Thyroid gland (tissue), 4 donors: ENCODE results near the gene MYOD1. TPM values are rescaled to one million over a fixed set of nuclear protein-coding genes. Genes with fewer than 3 reads are reported as not detected.

Experiments used
- DNase-seq, 2 donors: peaks; one replicate each; pipeline ENCODE4 v3.0.0-alpha.2; 2019
- H3K27ac ChIP-seq, 3 donors: fragments of 200-600 bp; sonication (generic); 1 replicate in 2 of 3; 2 replicates in 1 of 3; pipeline ENCODE4 v1.5.1; 2016 to 2019; ENCODE audit warnings: mild to moderate bottlenecking in 1 of 3, moderate library complexity in 1 of 3
- H3K27me3 ChIP-seq: fragments of 200-600 bp; sonication (generic); one replicate; pipeline ENCODE4 v1.5.1; 2019
- H3K36me3 ChIP-seq, 2 donors: fragments of 200-600 bp; sonication (generic); one replicate each; pipeline ENCODE4 v1.5.1; 2016 to 2019
- H3K4me1 ChIP-seq, 2 donors: fragments of 200-600 bp; sonication (generic); one replicate each; pipeline ENCODE4 v1.5.1; 2017 to 2019
- H3K4me3 ChIP-seq, 3 donors: fragments of 200-600 bp; sonication (generic); replicated peaks in 1 of 3; 1 replicate in 2 of 3; 2 replicates in 1 of 3; pipeline ENCODE4 v1.5.1; 2016; ENCODE audit warnings: mild to moderate bottlenecking in 1 of 3
- H3K9me3 ChIP-seq: fragments of 200-600 bp; sonication (generic); one replicate; pipeline ENCODE4 v1.5.1; 2017
- POLR2A ChIP-seq, 2 donors: fragments of 450-650 bp; IDR thresholded peaks; one replicate each; pipeline ENCODE4 v1.6.1; 2017; ENCODE audit warnings: antibody characterized with exemption in 2 of 2, mild to moderate bottlenecking in 2 of 2, moderate library complexity in 1 of 2
- WGBS, 2 donors: methylation state at CpG; one replicate each; pipeline ENCODE4 v1.1.5; 2017; 5-methylcytosine and 5-hydroxymethylcytosine counted together
- intact Hi-C: fragments of 100-400 bp; cut with DNase I; formaldehyde crosslinking; loops from one replicate; pipeline ENCODE4 v1.15.1; 2023
- total RNA-seq, 4 donors: library from RNA; depleted of rRNA; stranded (reverse); fragments of >200 nt; gene quantifications; one replicate each; pipeline ENCODE4 v1.2.3, GENCODE V29; 2016
- TF ChIP-seq, protein P1 (sequence below), 6 experiments: fragments of 200-600 bp in 3 of 6; fragments of 450-650 bp in 3 of 6; sonication (generic) in 3 of 6; IDR thresholded peaks; one replicate each; pipeline ENCODE4 v1.5.1; 2016 to 2019; ENCODE audit warnings: antibody characterized with exemption in 6 of 6, mild to moderate bottlenecking in 2 of 6, inconsistent platforms in 1 of 6, moderate library complexity in 1 of 6

MYOD1 gene
- total RNA-seq, 4 donors from 2014 or later, result not detected

DNA sequence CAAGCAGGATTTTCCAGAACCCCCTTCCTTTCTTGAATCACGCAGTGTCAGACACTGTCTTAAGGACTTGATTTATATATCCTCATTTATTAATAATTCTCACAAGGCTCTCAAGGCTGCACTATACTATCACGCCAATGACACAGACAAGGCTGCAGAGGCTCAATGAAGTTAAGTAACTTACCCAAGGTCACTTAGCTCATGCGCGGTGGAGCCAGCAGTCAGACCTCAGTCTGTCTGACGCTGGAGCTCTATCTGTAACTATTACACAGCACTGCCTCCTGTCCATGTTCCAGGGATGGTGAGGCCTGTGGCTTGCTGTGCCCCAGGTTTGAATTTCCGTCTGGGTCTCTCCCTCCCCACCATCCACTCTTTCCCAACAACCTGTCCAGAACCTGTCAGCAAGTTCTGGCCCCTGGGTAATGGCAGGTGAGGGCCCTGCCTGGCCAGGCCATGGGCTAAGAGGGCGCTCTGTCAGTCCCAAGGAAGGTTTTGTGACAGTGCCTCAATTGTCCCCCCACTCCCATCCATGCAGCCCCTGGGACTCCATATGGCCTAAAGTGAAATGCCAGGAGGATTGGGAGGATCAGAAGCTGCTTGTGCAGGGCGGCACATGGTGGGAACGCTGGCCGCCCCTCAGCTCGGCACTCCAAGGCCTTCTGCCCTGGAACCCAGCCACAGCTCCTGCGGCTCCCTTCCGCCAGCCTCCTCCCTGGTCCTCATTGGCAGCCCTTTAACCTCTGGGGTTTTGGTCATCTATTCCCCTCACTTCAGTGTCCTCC, 23.8 kb downstream of the MYOD1 start:
- Histone ChIP-seq H3K27ac (no peak overlapping the region), H3K4me1 (no peaks in the 10 kb centered on the region), H3K27me3 (peaks cover 3% of the 10 kb centered on the region), H3K36me3 (no peaks in the 10 kb centered on the region), H3K9me3 (no peaks in the 10 kb centered on the region), H3K4me3 (no peak overlapping the region)
- WGBS, 2 donors, result 89 to 92% methylated on average over 13 of the region's 13 CpGs
- no peak for TF ChIP-seq POLR2A (IDR thresholded peaks at IDR 0.05)
- TF ChIP-seq, protein P1, sequence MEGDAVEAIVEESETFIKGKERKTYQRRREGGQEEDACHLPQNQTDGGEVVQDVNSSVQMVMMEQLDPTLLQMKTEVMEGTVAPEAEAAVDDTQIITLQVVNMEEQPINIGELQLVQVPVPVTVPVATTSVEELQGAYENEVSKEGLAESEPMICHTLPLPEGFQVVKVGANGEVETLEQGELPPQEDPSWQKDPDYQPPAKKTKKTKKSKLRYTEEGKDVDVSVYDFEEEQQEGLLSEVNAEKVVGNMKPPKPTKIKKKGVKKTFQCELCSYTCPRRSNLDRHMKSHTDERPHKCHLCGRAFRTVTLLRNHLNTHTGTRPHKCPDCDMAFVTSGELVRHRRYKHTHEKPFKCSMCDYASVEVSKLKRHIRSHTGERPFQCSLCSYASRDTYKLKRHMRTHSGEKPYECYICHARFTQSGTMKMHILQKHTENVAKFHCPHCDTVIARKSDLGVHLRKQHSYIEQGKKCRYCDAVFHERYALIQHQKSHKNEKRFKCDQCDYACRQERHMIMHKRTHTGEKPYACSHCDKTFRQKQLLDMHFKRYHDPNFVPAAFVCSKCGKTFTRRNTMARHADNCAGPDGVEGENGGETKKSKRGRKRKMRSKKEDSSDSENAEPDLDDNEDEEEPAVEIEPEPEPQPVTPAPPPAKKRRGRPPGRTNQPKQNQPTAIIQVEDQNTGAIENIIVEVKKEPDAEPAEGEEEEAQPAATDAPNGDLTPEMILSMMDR (IDR thresholded peaks at IDR 0.05), result no peak
- intact Hi-C loops, result no loop called here
- no peak for DNase-seq

DNA sequence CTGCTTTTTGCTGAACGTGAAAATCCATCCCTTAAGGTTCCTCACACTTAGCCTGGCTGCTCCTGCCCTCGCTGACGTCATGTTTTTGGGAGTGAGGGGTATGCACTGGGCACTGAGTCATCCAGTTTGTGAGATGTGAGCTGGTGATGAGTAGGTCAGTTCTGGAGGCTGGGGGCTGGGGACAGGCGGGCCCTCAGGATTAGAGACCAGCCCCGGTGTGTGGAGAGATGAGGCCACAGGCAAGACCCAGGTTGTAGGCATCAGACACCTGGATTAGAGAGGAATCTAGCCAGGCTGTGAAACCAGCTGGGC, 24.4 kb downstream of the MYOD1 start:
- intact Hi-C loops, result no loop called here
- no peak overlapping the region for H3K4me3 ChIP-seq
- TF ChIP-seq, protein P1 (IDR thresholded peaks at IDR 0.05), result no peak
- no peak for TF ChIP-seq POLR2A (IDR thresholded peaks at IDR 0.05)
- H3K4me1 ChIP-seq, result no peaks in the 10 kb centered on the region
- H3K27me3 ChIP-seq, result no peaks in the 10 kb centered on the region
- 76 to 79% methylated on average over 5 of the region's 5 CpGs for WGBS, 2 donors
- H3K27ac ChIP-seq, result no peak overlapping the region
- DNase-seq, result no peak
- no peaks in the 10 kb centered on the region for H3K36me3 ChIP-seq
- H3K9me3 ChIP-seq, result no peaks in the 10 kb centered on the region

DNA sequence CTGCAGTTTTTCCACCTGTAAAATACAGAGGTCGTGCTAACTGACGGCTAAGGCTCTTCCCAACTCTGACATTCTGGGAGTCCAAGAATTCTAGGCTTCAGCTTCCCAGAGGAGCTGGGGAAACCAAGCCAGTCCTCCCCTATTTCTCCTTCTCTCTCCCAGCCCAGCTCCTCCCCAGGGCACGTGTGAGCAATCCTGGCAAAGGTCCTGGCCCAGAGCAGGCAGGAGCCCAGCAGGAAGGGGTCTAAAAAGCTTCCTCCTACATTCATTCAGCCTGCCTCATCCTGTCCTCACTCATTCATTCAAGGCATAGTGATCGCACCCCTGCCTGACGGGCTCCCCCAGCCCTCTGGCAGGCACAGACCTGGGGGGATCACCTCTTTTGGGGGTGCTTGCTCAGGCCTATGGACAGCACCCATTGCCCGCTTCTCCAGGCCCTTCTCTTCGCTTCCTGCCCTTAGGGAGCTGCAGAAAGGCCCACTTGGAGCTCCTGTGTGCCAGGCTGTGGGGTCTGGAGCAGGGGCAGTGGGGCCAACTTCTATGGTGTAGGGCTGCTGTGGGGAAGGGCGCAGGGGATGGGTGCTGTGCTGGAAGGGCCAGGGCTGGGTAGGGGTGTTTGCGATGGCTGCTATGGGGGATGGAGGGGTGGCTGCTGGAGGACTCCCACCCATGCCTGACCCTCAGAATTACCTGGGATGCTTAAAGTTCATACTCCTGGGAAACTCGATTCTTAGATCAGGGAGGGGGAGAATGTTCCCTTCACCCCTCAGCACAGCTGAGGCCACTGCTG, 25.0 kb downstream of the MYOD1 start:
- H3K9me3 ChIP-seq, result no peaks in the 10 kb centered on the region
- H3K36me3 ChIP-seq, result no peaks in the 10 kb centered on the region
- no peak overlapping the region for H3K4me3 ChIP-seq
- intact Hi-C loops, result no loop called here
- no peak for TF ChIP-seq POLR2A (IDR thresholded peaks at IDR 0.05)
- TF ChIP-seq, protein P1 (IDR thresholded peaks at IDR 0.05), result no peak
- no peak overlapping the region for H3K27ac ChIP-seq
- no peaks in the 10 kb centered on the region for H3K4me1 ChIP-seq
- DNase-seq, result no peak
- 71 to 82% methylated on average over 9 to 10 of the region's 10 CpGs for WGBS, 2 donors
- no peaks in the 10 kb centered on the region for H3K27me3 ChIP-seq

DNA sequence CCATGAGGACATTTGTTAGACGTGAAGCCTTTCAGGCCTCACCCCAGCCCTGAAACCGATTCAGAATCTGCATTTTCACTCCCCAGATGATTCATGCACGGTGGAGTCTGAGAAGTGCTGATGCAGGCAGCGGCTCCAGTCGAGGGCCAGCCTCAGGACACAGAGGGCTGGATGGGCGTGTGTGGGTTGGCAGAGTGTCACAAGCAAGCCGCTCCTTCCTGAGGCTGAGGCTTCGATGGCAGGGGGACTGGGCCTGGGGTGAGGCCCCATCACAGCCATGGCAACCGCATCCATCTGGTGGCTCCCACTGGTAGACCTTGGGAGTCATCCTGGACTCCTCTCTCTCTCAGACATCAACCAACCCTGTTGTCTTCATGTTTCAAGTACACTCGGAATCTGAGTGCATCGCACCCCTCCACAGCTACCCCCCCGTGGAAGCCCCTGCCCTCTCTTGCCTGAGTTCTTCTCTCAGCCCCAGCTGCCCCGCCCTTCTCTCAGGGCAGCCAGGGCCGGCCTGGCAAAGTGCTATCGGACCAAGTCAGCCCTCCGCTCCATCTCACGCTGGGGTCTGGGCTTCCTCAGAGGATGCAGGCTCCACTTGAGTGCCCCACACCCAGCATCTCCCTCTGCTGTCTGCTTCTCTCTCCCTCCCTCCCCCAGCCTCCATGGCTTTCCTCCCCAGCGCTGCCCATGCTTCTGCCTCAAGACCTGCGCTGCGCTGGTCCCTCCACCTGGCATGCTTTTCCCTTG, 25.8 kb downstream of the MYOD1 start:
- Histone ChIP-seq H3K36me3 (no peaks in the 10 kb centered on the region), H3K27ac (no peak overlapping the region), H3K4me3 (no peak overlapping the region), H3K4me1 (no peaks in the 10 kb centered on the region), H3K9me3 (no peaks in the 10 kb centered on the region), H3K27me3 (no peaks in the 10 kb centered on the region)
- WGBS, 2 donors, result 85 to 86% methylated on average over 20 of the region's 20 CpGs
- TF ChIP-seq POLR2A (IDR thresholded peaks at IDR 0.05), result no peak
- TF ChIP-seq, protein P1 (IDR thresholded peaks at IDR 0.05), result no peak
- intact Hi-C loops, result no loop called here
- DNase-seq, result no peak
